ENCODE results near the gene NOB1. TPM values are rescaled to one million over a fixed set of nuclear protein-coding genes. Genes with fewer than 3 reads are reported as not detected.

Gene NOB1
- total and polyA plus RNA-seq, 4 donors, result 6.9 to 19.7 (median 12.5) TPM

DNA sequence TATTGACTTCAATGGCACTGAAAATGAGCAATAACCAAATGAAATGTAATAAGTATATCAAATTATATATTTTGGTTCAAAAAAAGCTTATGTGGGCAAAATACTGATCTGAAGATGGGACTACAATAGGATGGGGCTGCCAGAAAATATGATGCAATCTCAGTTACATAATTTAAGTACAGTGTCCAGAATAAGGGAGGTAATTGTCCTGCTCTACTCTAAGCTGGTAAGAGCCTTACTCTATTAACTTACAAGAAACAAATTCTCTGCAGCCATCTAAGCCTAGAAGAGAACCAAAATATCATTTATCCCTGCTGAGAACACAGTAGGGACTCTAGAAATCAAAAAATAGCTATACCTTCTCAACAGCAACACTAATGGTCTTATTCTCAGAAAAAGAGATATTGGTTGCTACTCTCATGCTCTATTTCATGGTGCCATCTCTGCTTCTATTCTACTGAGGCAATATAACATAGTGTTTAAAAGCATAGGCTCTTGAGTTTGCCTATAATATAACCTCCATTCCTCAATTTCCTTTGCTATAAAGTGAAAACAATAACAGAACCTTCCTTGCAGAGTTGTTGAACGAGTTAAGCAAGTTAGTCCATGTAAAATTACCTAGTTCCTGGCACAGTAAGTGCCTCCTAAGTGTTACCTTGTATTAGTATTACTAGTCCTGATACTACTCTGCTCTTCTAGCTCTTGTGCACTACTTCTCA, 48.3 kb downstream of the NOB1 start:
- TF ChIP-seq, protein P1, sequence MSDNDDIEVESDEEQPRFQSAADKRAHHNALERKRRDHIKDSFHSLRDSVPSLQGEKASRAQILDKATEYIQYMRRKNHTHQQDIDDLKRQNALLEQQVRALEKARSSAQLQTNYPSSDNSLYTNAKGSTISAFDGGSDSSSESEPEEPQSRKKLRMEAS (IDR thresholded peaks at IDR 0.05), result no peak
- TF ChIP-seq, protein P2, sequence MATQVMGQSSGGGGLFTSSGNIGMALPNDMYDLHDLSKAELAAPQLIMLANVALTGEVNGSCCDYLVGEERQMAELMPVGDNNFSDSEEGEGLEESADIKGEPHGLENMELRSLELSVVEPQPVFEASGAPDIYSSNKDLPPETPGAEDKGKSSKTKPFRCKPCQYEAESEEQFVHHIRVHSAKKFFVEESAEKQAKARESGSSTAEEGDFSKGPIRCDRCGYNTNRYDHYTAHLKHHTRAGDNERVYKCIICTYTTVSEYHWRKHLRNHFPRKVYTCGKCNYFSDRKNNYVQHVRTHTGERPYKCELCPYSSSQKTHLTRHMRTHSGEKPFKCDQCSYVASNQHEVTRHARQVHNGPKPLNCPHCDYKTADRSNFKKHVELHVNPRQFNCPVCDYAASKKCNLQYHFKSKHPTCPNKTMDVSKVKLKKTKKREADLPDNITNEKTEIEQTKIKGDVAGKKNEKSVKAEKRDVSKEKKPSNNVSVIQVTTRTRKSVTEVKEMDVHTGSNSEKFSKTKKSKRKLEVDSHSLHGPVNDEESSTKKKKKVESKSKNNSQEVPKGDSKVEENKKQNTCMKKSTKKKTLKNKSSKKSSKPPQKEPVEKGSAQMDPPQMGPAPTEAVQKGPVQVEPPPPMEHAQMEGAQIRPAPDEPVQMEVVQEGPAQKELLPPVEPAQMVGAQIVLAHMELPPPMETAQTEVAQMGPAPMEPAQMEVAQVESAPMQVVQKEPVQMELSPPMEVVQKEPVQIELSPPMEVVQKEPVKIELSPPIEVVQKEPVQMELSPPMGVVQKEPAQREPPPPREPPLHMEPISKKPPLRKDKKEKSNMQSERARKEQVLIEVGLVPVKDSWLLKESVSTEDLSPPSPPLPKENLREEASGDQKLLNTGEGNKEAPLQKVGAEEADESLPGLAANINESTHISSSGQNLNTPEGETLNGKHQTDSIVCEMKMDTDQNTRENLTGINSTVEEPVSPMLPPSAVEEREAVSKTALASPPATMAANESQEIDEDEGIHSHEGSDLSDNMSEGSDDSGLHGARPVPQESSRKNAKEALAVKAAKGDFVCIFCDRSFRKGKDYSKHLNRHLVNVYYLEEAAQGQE (IDR thresholded peaks at IDR 0.05), result no peak
- TF ChIP-seq, protein P3, sequence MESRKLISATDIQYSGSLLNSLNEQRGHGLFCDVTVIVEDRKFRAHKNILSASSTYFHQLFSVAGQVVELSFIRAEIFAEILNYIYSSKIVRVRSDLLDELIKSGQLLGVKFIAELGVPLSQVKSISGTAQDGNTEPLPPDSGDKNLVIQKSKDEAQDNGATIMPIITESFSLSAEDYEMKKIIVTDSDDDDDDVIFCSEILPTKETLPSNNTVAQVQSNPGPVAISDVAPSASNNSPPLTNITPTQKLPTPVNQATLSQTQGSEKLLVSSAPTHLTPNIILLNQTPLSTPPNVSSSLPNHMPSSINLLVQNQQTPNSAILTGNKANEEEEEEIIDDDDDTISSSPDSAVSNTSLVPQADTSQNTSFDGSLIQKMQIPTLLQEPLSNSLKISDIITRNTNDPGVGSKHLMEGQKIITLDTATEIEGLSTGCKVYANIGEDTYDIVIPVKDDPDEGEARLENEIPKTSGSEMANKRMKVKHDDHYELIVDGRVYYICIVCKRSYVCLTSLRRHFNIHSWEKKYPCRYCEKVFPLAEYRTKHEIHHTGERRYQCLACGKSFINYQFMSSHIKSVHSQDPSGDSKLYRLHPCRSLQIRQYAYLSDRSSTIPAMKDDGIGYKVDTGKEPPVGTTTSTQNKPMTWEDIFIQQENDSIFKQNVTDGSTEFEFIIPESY (IDR thresholded peaks at IDR 0.05), result no peak
- no peak for TF ChIP-seq RXRA (IDR thresholded peaks at IDR 0.05)
- TF ChIP-seq YY1 (IDR thresholded peaks at IDR 0.05), result no peak
- TF ChIP-seq HNF4G (IDR thresholded peaks at IDR 0.05), result no peak
- TF ChIP-seq FOXA2 (IDR thresholded peaks at IDR 0.05), result no peak
- Histone ChIP-seq H3K4me1 (ENCODE audit: control insufficient read depth in 4 of 4, insufficient read depth in 4 of 4, low read length in 3 of 4) (peaks cover 0 to 2% (median 0%) of the 10 kb centered on the region in 4 donors), H3K27ac (ENCODE audit: low read depth in 1 of 2, low read length in 2 of 2) (no peak overlapping the region), H3K9me3 (ENCODE audit: control insufficient read depth in 4 of 4, low read length in 3 of 4) (no peaks in the 10 kb centered on the region), H3K27me3 (ENCODE audit: control insufficient read depth in 4 of 4, insufficient read depth in 4 of 4, low read length in 3 of 4) (no peaks in the 10 kb centered on the region), H3K36me3 (ENCODE audit: control insufficient read depth in 4 of 4, insufficient read depth in 3 of 4, low read depth in 1 of 4, low read length in 3 of 4) (peaks cover 0 to 6% (median 2%) of the 10 kb centered on the region in 4 donors), H3K4me3 (ENCODE audit: low read depth in 1 of 3, low read length in 3 of 3) (no peak overlapping the region), H3K9ac (ENCODE audit: low read depth in 1 of 2, low read length in 2 of 2) (no peak overlapping the region)
- WGBS, result 80% methylated on average over 1 of the region's 1 CpG
- no peak for DNase-seq (ENCODE audit: low spot score)

DNA sequence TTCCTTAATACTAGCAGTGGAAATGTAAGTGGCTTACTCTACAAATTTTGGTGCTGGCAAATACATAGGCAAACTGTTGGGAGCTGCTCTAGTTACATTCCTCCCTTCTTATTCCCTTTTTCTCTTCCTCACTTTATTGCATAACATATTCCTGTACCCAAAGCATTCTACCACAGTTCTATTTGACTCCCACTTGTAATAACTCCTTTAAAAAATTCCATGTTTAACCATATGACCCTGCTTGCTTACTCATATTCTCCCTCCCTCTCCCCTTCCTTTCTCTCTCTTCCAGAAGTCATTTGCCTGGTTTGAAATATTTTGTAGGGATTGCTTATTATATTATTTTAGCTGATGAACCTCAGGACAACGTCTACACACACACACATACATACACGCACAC, 51.1 kb downstream of the NOB1 start:
- no peaks in the 10 kb centered on the region for H3K4me1 ChIP-seq (ENCODE audit: control insufficient read depth in 4 of 4, insufficient read depth in 4 of 4, low read length in 3 of 4)
- WGBS, result 72% methylated on average over 2 of the region's 2 CpGs

More for the DNA sequence above, 51.1 kb downstream of the NOB1 start:
- Histone ChIP-seq H3K4me3 (ENCODE audit: low read depth in 1 of 3, low read length in 3 of 3) (no peak overlapping the region), H3K36me3 (ENCODE audit: control insufficient read depth in 4 of 4, insufficient read depth in 3 of 4, low read depth in 1 of 4, low read length in 3 of 4) (peaks cover 0 to 7% (median 3%) of the 10 kb centered on the region in 4 donors), H3K27me3 (ENCODE audit: control insufficient read depth in 4 of 4, insufficient read depth in 4 of 4, low read length in 3 of 4) (no peaks in the 10 kb centered on the region), H3K9me3 (ENCODE audit: control insufficient read depth in 4 of 4, low read length in 3 of 4) (no peaks in the 10 kb centered on the region), H3K9ac (ENCODE audit: low read depth in 1 of 2, low read length in 2 of 2) (no peak overlapping the region), H3K27ac (ENCODE audit: low read depth in 1 of 2, low read length in 2 of 2) (no peak overlapping the region)
- TF ChIP-seq, protein P1 (IDR thresholded peaks at IDR 0.05), result no peak
- TF ChIP-seq, protein P4, sequence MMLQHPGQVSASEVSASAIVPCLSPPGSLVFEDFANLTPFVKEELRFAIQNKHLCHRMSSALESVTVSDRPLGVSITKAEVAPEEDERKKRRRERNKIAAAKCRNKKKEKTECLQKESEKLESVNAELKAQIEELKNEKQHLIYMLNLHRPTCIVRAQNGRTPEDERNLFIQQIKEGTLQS (IDR thresholded peaks at IDR 0.05), result no peak
- TF ChIP-seq HNF4A (conservative IDR thresholded peaks at IDR 0.05) (no peak), YY1 (IDR thresholded peaks at IDR 0.05) (no peak)
- TF ChIP-seq, protein P3 (IDR thresholded peaks at IDR 0.05), result no peak
- DNase-seq (ENCODE audit: low spot score), result no peak

Data from liver (tissue), 9 donors.